CD4-positive, CD25-positive, alpha-beta regulatory T cell (primary cell): ENCODE measurements around the gene GABPA. TPM values are rescaled to one million over a fixed set of nuclear protein-coding genes. Genes with fewer than 3 reads are reported as not detected.
A peak's percentile ranks its signal among the peaks of the same experiment; 100 is the strongest.

Experiments used
- ATAC-seq, 2 donors: fragments of 150-1000 bp; cut with Tn5 transposase; one replicate each; pipeline ENCODE4 v1.10.0; 2021; ENCODE audit warnings: low read depth in 2 of 2, moderate number of reproducible peaks in 2 of 2, moderate library complexity in 1 of 2
- DNase-seq, 3 donors: peaks; one replicate each; pipeline versions ENCODE4 v3.0.0 to v3.0.0-alpha.2; 2012 to 2022; ENCODE audit warnings: mixed read lengths in 1 of 3
- H3K27ac ChIP-seq: one replicate; pipeline ENCODE4 v1.7.0; 2013; ENCODE audit warnings: mild to moderate bottlenecking, low read length; ENCODE audit not compliant: insufficient read depth, poor library complexity, severe bottlenecking
- H3K27me3 ChIP-seq: one replicate; pipeline ENCODE4 v1.7.0; 2013; ENCODE audit warnings: low read length; ENCODE audit not compliant: control insufficient read depth, insufficient read depth
- H3K36me3 ChIP-seq: one replicate; pipeline ENCODE4 v1.7.0; 2013; ENCODE audit warnings: mild to moderate bottlenecking, low read length, moderate library complexity; ENCODE audit not compliant: control insufficient read depth, insufficient read depth
- H3K4me1 ChIP-seq: 2 replicates; pipeline ENCODE4 v1.7.0; 2013; ENCODE audit warnings: mild to moderate bottlenecking, low read length; ENCODE audit not compliant: insufficient read depth, control insufficient read depth, poor library complexity, severe bottlenecking
- H3K4me3 ChIP-seq: one replicate; pipeline ENCODE4 v1.7.0; 2013; ENCODE audit warnings: low read depth, mild to moderate bottlenecking, low read length, moderate library complexity
- H3K9me3 ChIP-seq, 2 experiments: 1 replicate in 1 of 2; 2 replicates in 1 of 2; pipeline ENCODE4 v1.7.0; 2013; ENCODE audit warnings: low read length in 2 of 2, mild to moderate bottlenecking in 1 of 2, moderate library complexity in 1 of 2; ENCODE audit not compliant: control insufficient read depth in 2 of 2
- H3K27ac Mint-ChIP-seq, 3 donors: one replicate each; pipeline ENCODE4 v1.8.0; 2020 to 2022; ENCODE audit warnings: mild to moderate bottlenecking in 3 of 3, mixed read lengths in 3 of 3, moderate library complexity in 2 of 3
- H3K27me3 Mint-ChIP-seq: one replicate; pipeline ENCODE4 v1.8.0; 2022; ENCODE audit warnings: mild to moderate bottlenecking, mixed read lengths
- H3K36me3 Mint-ChIP-seq: one replicate; pipeline ENCODE4 v1.8.0; 2020; ENCODE audit warnings: mixed read lengths
- H3K4me1 Mint-ChIP-seq, 4 donors: one replicate each; pipeline ENCODE4 v1.8.0; 2020 to 2022; ENCODE audit warnings: mixed read lengths in 4 of 4, mild to moderate bottlenecking in 1 of 4
- H3K4me3 Mint-ChIP-seq, 4 donors: one replicate each; pipeline ENCODE4 v1.8.0; 2020 to 2022; ENCODE audit warnings: mild to moderate bottlenecking in 4 of 4, mixed read lengths in 4 of 4, moderate library complexity in 3 of 4
- H3K9me3 Mint-ChIP-seq, 7 donors: one replicate each; pipeline ENCODE4 v1.8.0; 2020 to 2022; ENCODE audit warnings: mixed read lengths in 7 of 7, mild to moderate bottlenecking in 3 of 7, moderate library complexity in 2 of 7
- polyA plus RNA-seq, 4 donors: library from polyadenylated mRNA; unstranded; fragments of 300-500 nt; fragmentation: Illumina TruSeq; gene quantifications; one replicate each; pipeline ENCODE4 v1.2.3, GENCODE V29; 2021
- total RNA-seq: library from RNA; stranded (reverse); gene quantifications from one replicate; pipeline ENCODE4 v1.2.3, GENCODE V29; 2022

The GABPA gene
- total and polyA plus RNA-seq, 5 donors from 2014 or later: 15.3 to 21.3 (median 17.5) TPM

DNA sequence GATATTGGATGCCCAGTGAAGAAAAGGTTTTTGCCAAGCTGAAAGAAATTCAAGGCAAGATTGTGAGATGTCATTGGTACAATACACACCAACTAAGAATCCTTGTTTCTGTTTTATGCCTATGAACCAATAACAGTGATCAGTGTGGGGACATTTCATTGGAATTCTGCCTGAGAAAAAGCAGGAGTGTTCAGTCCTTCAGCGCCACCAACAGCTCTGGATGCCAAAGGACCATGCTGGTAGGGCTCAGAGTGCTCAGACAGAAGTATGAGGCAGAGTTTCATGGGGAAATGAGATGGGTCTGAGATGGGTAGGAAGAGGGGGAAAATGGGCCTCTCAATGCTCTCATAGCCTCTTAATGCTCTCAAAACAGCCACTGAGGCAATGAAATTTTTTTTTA lies 56.5 kb downstream of the GABPA start:
- Mint-ChIP-seq H3K27me3 (peaks cover 36% of the 10 kb centered on the region), H3K36me3 (no peaks in the 10 kb centered on the region), H3K9me3 (peaks cover 0 to 2% (median 0%) of the 10 kb centered on the region in 7 donors), H3K4me3 (no peak overlapping the region), H3K4me1 (peaks cover 0 to 14% (median 7%) of the 10 kb centered on the region in 4 donors), H3K27ac (no peak overlapping the region)
- peaks cover 7% of the 10 kb centered on the region for H3K4me1 ChIP-seq
- peaks cover 5% of the 10 kb centered on the region for H3K27me3 ChIP-seq
- ATAC-seq (no peak), DNase-seq (no peak)
- no peaks in the 10 kb centered on the region for H3K36me3 ChIP-seq
- H3K27ac ChIP-seq: no peak overlapping the region
- H3K4me3 ChIP-seq: no peak overlapping the region
- no peaks in the 10 kb centered on the region for H3K9me3 ChIP-seq

- Histone ChIP-seq H3K4me3 (no peak overlapping the region), H3K36me3 (no peaks in the 10 kb centered on the region), H3K27me3 (peaks cover 6% of the 10 kb centered on the region), H3K4me1 (peaks cover 4% of the 10 kb centered on the region), H3K9me3 (no peaks in the 10 kb centered on the region), H3K27ac (no peak overlapping the region)
- peak overlapping the region in 1 of 4 donors; percentile 32 for H3K4me3 Mint-ChIP-seq
- H3K4me1 Mint-ChIP-seq: peaks cover 4 to 7% (median 6%) of the 10 kb centered on the region in 4 donors
- DNase-seq (peak; percentile 56 to 91 (median 77)), ATAC-seq (peak; percentile 95 to 98)
- peak overlapping the region in 1 of 3 donors; percentile 22 for H3K27ac Mint-ChIP-seq
- peaks cover 0 to 2% (median 0%) of the 10 kb centered on the region in 7 donors for H3K9me3 Mint-ChIP-seq
- peaks cover 21% of the 10 kb centered on the region for H3K27me3 Mint-ChIP-seq
- H3K36me3 Mint-ChIP-seq: no peaks in the 10 kb centered on the region
Measured at GRCh38 chr21:25801217-25802014, 66.6 kb downstream of the GABPA start.

GRCh38 chr21:25806060-25806459 lies 71.3 kb downstream of the GABPA start:
- peaks cover 2% of the 10 kb centered on the region for H3K27me3 ChIP-seq
- no peaks in the 10 kb centered on the region for H3K36me3 ChIP-seq
- H3K4me1 ChIP-seq: peaks cover 4% of the 10 kb centered on the region
- Mint-ChIP-seq H3K27me3 (peaks cover 15% of the 10 kb centered on the region), H3K27ac (peak overlapping the region in 1 of 3 donors; percentile 17), H3K4me1 (peaks cover 4 to 7% (median 6%) of the 10 kb centered on the region in 4 donors), H3K4me3 (no peak overlapping the region), H3K36me3 (no peaks in the 10 kb centered on the region), H3K9me3 (peaks cover 0 to 2% (median 0%) of the 10 kb centered on the region in 7 donors)
- no peak for DNase-seq
- no peak overlapping the region for H3K4me3 ChIP-seq
- no peak for ATAC-seq
- no peaks in the 10 kb centered on the region for H3K9me3 ChIP-seq
- H3K27ac ChIP-seq: no peak overlapping the region

- ATAC-seq: no peak
- no peaks in the 10 kb centered on the region for H3K36me3 ChIP-seq
- peaks cover 2% of the 10 kb centered on the region for H3K27me3 ChIP-seq
- Mint-ChIP-seq H3K27me3 (peaks cover 6% of the 10 kb centered on the region), H3K4me1 (peaks cover 0 to 4% (median 0%) of the 10 kb centered on the region in 4 donors), H3K9me3 (peaks cover 0 to 2% (median 0%) of the 10 kb centered on the region in 7 donors), H3K36me3 (no peaks in the 10 kb centered on the region), H3K4me3 (no peak overlapping the region), H3K27ac (no peak overlapping the region)
- DNase-seq: no peak
- H3K4me3 ChIP-seq: no peak overlapping the region
- H3K9me3 ChIP-seq: no peaks in the 10 kb centered on the region
- H3K27ac ChIP-seq: no peak overlapping the region
- H3K4me1 ChIP-seq: no peaks in the 10 kb centered on the region
Measured at GRCh38 chr21:25807191-25807590, 72.4 kb downstream of the GABPA start.

DNA sequence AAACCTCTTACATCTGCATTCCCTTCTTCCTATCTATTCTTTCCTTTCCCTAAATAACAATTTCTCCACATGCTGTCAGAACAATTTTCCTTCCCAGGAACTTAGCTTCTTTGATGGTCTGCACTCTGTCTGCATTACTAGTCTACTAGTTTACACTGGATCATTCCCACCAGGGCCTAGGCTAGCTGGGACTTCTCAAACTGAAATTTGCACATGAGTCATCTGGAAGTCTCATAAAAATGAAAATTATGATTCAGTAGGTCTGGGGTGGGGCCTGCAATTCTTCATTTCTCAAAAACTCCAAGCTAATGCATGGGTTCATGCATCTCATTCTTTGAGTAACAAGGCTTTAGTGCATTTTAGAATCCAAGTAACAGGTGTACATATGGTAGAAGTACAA lies 74.2 kb downstream of the GABPA start:
- H3K36me3 ChIP-seq: no peaks in the 10 kb centered on the region
- H3K4me3 Mint-ChIP-seq: no peak overlapping the region
- no peak for DNase-seq
- ATAC-seq: no peak
- peaks cover 0 to 2% (median 0%) of the 10 kb centered on the region in 7 donors for H3K9me3 Mint-ChIP-seq
- no peaks in the 10 kb centered on the region for H3K4me1 Mint-ChIP-seq
- peaks cover under 1% of the 10 kb centered on the region for H3K27me3 ChIP-seq
- H3K4me1 ChIP-seq: no peaks in the 10 kb centered on the region
- H3K9me3 ChIP-seq: no peaks in the 10 kb centered on the region
- H3K4me3 ChIP-seq: no peak overlapping the region
- no peaks in the 10 kb centered on the region for H3K36me3 Mint-ChIP-seq
- peaks cover 5% of the 10 kb centered on the region for H3K27me3 Mint-ChIP-seq
- H3K27ac ChIP-seq: no peak overlapping the region
- no peak overlapping the region for H3K27ac Mint-ChIP-seq

- Mint-ChIP-seq H3K9me3 (peaks cover 0 to 1% (median 0%) of the 10 kb centered on the region in 7 donors), H3K27me3 (peaks cover 5% of the 10 kb centered on the region), H3K4me1 (no peaks in the 10 kb centered on the region), H3K4me3 (no peak overlapping the region), H3K27ac (no peak overlapping the region), H3K36me3 (no peaks in the 10 kb centered on the region)
- Histone ChIP-seq H3K4me1 (no peaks in the 10 kb centered on the region), H3K27me3 (peaks cover 3% of the 10 kb centered on the region), H3K9me3 (no peaks in the 10 kb centered on the region), H3K27ac (no peak overlapping the region), H3K4me3 (no peak overlapping the region), H3K36me3 (no peaks in the 10 kb centered on the region)
- ATAC-seq (no peak), DNase-seq (no peak)
Measured at GRCh38 chr21:25811186-25811585, 76.4 kb downstream of the GABPA start.

GRCh38 chr21:25813917-25814316 lies 79.1 kb downstream of the GABPA start:
- ATAC-seq: no peak
- no peaks in the 10 kb centered on the region for H3K36me3 Mint-ChIP-seq

DNA sequence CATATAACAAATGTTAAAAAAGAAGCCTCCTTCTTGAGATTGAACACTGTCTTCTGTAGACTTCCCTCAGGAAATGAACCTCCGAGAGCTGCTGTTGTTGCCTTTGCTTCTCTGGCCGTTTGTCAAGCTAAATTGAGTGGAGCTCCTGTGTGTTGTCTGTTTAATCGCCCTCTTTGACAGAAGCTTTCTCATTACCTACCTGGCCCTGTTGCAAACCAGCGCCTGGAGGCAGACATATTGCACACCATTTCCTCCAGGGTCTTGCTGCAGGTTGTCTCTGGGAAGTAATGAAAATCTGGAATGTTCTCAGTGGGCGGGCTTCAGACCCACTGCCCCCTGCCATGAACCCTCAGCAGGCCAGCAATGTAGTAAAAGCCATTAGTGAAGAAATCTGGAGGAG lies 83.3 kb downstream of the GABPA start:
- ATAC-seq (no peak), DNase-seq (no peak)
- no peaks in the 10 kb centered on the region for H3K4me1 Mint-ChIP-seq
- peaks cover 0 to 1% (median 0%) of the 10 kb centered on the region in 7 donors for H3K9me3 Mint-ChIP-seq
- H3K4me3 Mint-ChIP-seq: no peak overlapping the region
- Histone ChIP-seq H3K9me3 (no peaks in the 10 kb centered on the region), H3K36me3 (no peaks in the 10 kb centered on the region), H3K4me1 (no peaks in the 10 kb centered on the region), H3K27ac (no peak overlapping the region), H3K4me3 (no peak overlapping the region), H3K27me3 (peaks cover 3% of the 10 kb centered on the region)
- no peak overlapping the region for H3K27ac Mint-ChIP-seq
- no peaks in the 10 kb centered on the region for H3K36me3 Mint-ChIP-seq
- H3K27me3 Mint-ChIP-seq: peaks cover 4% of the 10 kb centered on the region

More at GRCh38 chr21:25813917-25814316, 79.1 kb downstream of the GABPA start:
- H3K4me1 ChIP-seq: no peaks in the 10 kb centered on the region
- no peak overlapping the region for H3K27ac ChIP-seq
- H3K27me3 ChIP-seq: peaks cover 3% of the 10 kb centered on the region
- no peaks in the 10 kb centered on the region for H3K4me1 Mint-ChIP-seq
- H3K4me3 ChIP-seq: no peak overlapping the region
- peaks cover 3% of the 10 kb centered on the region for H3K27me3 Mint-ChIP-seq
- no peaks in the 10 kb centered on the region for H3K36me3 ChIP-seq
- H3K4me3 Mint-ChIP-seq: no peak overlapping the region
- peak overlapping the region in 1 of 3 donors; percentile 70 for H3K27ac Mint-ChIP-seq
- no peaks in the 10 kb centered on the region for H3K9me3 ChIP-seq
- peaks cover 0 to 1% (median 0%) of the 10 kb centered on the region in 7 donors for H3K9me3 Mint-ChIP-seq
- DNase-seq: no peak
